NCI-H2107 treated with DMSO at 0.1 percent for 48 hours (cell line): ENCODE data around the gene NECAP2.

Experiments
- DNase-seq: peaks from one replicate; lab custom pipeline; 2025; ENCODE audit not compliant: unreplicated experiment; lab: John Stamatoyannopoulos, UW

Gene NECAP2

DNA sequence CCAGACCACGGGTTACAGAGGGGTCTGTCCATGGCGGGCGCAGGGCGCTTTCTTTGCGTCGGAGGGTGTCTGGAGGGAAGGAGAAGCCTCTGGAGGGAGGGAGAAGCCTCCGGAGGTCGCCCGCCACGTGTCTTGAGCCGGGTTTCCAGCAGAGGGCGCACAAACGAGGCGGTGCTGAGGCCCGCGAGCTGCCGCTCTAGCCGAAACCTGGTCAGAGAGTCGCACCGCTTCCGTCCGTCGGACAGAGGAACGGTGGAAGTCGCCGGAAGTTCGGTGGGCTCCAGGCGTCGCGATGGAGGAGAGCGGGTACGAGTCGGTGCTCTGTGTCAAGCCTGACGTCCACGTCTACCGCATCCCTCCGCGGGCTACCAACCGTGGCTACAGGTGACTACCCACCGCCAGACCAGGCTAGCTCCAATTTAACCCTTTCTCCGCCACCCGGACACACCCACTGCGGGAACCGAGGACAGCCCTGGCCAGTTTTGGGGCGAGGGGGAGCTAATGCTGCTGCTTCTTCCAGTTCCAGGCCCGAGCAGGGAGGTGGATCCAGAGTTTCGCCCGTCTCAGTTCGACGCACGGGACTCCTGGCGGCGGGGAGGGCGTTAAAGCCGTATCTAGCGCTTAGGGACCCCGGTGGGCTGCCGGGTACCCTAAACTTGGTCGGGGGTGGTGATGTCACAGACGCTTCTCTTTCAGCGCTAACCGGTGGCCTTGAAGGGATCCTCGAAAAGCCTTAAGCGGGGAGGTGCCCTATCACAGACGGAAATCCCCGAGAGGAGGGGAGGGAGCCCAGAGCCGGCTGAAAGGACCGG lies at the start of gene NECAP2:
Gene NECAP2 (plus strand): TSS at position 255 of the 812 bp plus-strand sequence. CDS start 38 bp downstream, at position 293.
- DNase-seq: peak; percentile 78

DNA sequence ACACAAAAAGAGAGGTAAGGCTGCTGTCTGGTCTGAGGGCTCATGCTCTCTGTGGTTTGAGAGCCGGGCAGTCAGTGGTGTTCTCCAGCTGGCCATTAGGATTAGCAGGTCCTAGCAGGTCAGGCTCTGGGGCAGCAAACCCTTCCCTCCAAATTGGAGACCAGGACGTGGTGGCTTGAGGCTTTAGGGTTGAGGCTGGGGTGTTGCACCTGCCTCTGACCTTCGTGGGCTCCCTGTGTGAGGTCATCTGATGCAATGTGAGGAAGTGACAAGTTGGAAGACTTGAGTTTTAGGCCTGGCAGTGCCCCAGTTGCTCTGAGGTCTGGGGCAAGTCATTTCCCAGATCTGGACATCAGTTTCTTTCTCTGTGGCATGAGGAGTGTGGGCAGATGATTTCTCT lies 49.1 kb upstream of the NECAP2 start:
- DNase-seq: no peak

DNA sequence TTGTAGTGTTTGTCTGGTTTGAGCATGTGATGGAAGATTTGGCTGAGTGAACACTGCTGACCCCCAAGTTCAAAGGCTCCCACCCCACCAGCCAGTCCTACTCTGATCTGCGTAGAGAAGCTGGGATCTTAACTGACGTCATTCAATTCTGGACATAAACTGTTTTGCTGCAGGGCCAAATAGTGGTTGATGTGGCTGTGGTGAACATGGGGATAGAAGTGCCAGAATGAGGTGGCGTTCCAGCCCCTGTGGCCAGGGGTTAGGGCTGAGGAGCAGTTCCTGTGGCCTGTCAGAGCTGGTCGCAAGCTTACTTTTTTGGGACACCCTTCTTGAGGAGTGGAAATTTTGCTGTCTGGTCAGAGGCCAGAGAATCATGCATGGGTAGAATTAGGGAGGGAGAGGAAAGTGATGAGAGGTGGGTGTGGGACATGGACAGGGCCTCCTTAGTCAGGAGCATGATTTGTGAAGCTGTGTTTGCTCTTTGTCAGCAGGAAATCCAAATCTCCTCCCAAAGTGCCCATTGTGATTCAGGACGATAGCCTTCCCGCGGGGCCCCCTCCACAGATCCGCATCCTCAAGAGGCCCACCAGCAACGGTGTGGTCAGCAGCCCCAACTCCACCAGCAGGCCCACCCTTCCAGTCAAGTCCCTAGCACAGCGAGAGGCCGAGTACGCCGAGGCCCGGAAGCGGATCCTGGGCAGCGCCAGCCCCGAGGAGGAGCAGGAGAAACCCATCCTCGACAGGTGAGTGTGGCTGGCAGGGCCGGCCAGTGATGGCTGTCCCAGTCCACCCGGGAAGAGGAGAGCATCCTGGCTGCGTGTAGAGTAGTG lies 47.6 kb upstream of the NECAP2 start:
- no peak for DNase-seq

DNA sequence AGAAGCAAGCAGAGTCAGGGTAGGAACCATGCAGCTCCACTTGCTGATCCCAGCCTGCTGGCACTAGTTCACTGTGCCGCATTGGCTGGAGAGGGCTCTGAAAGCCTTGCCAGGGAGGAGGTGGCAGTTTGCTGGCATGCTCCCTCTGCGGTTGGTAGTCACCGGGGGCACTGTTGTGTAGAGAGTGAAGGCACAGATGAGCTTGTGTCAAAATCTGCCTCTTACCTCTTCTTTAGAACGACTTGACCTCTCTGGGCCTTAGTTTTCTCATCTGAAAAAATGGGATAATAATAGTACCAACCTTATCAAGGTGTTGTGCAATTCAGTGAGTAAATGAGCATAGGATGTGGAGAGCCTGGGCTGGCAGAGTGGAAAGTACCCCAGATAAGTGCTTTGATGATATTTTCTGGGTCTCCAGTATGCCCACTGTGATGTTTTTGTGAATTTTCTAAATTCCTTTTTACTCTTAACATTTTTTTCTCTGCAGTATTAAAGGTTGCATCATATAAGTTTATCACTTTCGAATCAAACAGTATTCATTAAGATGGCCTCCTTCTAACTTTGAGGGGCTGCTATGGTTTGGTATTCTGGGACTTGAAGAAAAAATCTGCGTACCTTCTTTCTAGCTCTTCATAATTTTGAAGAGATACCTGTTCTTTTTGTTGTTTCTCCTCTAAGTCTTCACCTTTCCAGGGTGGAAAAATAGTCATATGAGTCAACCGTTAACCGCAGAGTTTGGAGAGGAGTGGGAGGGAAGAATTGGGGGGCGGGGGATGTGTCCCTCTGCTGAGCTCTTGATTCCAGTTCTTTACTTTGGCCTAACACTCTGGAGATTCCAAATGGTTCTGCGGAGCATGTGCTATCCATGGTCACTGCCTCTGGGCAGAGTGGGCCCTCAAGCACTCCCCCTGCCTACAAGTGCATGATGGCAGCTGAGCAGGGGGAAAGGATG lies 46.7 kb upstream of the NECAP2 start:
- DNase-seq: no peak

DNA sequence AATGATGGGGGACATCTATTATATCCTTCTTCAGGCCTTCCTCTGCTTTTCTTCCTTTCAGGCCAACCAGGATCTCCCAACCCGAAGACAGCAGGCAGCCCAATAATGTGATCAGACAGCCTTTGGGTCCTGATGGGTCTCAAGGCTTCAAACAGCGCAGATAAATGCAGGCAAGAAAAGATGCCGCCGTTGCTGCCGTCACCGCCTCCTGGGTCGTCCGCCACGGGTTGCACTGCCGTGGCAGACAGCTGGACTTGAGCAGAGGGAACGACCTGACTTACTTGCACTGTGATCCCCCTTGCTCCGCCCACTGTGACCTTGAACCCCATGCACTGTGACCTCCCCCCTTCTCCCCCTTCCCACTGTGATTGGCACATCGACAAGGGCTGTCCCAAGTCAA lies 45.5 kb upstream of the NECAP2 start:
- no peak for DNase-seq

DNA sequence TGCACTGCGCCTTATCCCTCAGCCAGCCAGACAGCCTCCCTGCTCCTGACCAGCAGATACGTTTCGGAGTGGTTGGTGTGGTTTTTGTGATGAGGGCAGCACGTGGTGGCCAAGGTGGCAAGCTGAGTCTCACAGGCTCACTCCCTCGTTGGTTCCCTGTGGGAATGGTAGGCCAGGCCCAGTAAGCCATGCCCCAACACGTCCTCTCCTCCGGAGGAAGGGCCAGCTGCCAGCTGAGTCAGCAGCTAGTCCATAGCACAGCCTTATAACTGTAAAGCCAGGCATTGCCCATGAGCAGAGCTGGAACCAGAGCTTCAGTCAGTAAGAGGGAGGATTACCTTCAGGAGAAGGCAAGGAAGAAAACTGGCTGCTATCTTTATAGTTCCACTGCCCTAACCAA lies 43.9 kb upstream of the NECAP2 start:
- DNase-seq: no peak

GRCh38 chr1:16397120-16397519 lies 43.4 kb upstream of the NECAP2 start:
- no peak for DNase-seq

- no peak for DNase-seq
Observed at GRCh38 chr1:16398371-16398953, 42.1 kb upstream of the NECAP2 start.

DNA sequence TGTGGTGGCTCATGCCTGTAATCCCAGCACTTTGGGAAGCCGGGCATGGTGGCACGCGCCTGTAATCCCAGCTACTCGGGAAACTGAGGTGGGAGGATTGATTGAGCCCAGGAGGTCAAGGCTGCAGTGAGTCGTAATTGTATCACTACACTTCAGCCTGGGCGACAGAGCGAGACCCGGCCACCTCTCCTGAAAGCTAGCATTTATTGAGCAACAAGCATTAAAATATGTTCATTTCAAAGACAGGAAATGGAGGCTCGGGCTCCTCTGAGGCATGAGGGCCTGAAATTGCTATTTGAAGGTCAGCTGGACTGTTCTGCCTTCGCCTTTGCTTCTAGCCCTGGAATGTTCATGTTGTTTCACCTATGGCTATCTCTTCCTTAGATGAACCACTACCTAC lies 37.8 kb upstream of the NECAP2 start:
- DNase-seq: no peak

- DNase-seq: no peak
Observed at GRCh38 chr1:16405441-16405840, 35.1 kb upstream of the NECAP2 start.

- DNase-seq: no peak
Observed at GRCh38 chr1:16406868-16407267, 33.7 kb upstream of the NECAP2 start.

DNA sequence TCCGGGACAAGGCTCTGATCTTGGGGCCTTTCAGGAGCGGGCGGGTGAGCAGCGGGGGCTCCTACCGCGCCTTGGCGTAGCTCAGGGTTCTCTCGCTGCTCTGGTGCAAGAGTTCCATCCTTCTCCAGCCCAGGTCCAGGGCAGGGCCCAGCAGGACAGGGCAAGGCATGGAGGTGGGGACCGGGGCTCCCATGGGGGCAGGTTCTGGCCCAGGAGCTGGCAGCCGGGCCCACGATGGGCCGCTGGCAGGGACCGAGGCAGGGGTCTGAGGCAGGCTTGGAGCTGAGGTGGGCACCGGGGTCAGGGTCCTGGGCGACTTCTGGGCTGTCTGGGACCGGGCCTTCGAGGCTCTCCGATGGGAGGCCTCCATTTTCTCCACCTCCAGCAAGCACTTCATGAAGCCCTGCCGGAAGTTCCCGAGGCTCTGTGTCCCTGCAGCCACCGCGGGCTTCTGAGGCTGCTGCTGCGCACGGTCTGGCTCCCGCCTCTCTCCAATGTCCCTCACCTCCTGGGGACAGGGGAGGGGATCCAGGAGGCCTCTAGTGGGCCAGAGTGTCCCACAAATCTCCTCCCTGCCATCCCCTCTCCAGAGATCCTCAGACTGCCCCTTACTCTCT lies 30.9 kb upstream of the NECAP2 start:
- DNase-seq: no peak

DNA sequence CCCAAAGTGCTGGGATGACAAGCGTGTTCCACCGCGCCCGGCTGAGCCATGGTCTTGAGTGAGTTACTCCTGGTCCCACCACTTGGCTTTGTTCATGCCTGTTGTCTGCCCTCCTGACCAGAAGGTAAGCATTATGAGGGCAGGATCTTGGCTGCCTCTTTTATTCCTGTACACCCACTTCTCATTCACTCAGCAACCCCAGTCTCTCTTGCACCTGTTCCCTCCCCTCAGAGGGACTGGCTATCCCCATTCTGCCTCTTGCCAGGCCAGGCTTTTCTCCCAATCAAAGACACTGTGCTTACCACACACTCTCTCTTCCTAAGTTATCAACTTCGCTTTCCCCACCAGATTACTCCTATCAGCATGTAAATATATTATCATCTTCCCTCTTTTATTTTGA lies 29.7 kb upstream of the NECAP2 start:
- DNase-seq: no peak

DNA sequence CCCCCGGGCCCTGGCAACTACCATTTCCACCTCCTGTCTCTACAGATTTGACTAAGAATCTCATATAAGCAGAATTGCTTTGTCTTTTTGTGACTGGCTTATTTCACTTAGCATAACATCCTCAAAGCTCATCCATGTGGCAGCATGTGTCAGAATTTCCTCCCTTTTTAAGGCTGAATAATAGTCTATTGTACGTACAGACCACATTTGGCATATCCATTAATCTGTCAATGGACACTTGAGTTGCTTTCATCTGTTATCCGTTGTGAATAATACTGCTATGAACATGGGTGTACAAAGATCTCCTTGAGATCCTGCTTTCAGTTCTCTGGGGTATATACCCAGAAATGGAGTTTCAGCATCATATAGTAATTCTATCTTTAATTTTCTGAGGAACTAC lies 27.3 kb upstream of the NECAP2 start:
- no peak for DNase-seq

- peak; percentile 4 for DNase-seq
Observed at GRCh38 chr1:16418823-16419425, 21.6 kb upstream of the NECAP2 start.

- no peak for DNase-seq
Observed at GRCh38 chr1:16420424-16421118, 20.0 kb upstream of the NECAP2 start.

DNA sequence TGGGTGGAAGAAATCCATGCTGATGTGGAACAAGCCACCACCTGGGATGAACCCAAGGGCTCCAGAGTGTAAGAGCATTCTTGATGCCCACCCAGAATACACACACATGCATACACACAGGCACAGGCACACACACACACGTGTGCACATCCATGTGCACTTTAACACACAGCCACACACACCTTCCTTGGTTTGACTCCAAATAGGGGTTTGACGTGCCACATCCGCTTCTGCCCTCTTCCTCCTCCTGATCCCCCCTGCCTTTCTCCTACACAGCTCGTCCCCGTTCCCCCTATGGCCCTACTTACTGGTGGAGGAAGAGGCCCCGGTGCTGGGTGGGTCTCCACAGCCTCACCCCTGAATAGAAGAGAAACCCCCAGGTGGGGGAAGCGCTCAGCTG lies 19.3 kb upstream of the NECAP2 start:
- DNase-seq: no peak

GRCh38 chr1:16422041-16422440 lies 18.5 kb upstream of the NECAP2 start:
- DNase-seq: no peak
